ENCODE data around the gene SPTBN1.

DNA sequence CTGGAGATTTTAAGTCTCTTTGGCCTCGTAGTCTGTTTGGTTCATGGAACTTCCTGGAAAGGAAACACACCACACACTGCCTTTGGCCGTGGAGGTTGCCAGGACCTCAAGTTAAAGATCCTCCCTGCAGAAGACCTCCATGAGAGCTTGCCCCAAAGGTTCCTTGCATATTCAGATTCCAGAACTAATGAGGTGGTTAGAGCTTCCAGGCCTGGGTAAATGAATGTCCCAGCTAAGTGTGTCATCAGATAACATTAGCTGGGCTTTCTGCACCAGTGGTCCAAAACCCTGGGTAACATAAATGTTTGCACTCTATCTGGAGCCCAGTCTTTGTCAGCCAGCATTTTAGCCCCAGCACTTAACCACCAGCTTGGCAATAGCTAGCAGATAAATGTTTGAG lies 145.2 kb downstream of the SPTBN1 start:
- TF ChIP-seq CTCF (IDR thresholded peaks at IDR 0.05) (no peak), POLR2A (IDR thresholded peaks at IDR 0.05) (no peak)
